CD4-positive, alpha-beta T cell treated with Interleukin-4 for 4 hours (primary cell): ENCODE results near the gene BACH2.

Experiments used
- DNase-seq: peaks from one replicate; pipeline ENCODE4 v3.0.0-alpha.2; 2020

Gene BACH2

DNA sequence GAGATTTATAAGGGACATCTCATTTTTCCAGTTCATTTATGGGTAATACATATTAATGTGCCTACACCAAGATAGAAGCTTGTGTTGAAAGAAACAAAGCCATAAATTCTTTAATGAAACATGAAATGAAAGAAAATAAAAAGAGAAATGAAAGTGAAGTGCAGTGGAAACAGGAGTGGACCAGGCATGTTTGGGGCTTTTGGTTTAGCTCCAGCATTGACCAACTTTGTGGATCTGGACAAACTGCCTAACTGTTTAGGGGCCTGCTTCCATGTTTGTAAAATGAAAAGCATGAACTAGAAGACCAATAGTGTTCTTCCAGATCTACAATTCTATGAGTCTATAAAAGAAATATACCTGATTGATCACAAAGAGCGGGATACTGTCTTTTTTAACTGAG is 277.4 kb downstream of the BACH2 start:
- no peak for DNase-seq

DNA sequence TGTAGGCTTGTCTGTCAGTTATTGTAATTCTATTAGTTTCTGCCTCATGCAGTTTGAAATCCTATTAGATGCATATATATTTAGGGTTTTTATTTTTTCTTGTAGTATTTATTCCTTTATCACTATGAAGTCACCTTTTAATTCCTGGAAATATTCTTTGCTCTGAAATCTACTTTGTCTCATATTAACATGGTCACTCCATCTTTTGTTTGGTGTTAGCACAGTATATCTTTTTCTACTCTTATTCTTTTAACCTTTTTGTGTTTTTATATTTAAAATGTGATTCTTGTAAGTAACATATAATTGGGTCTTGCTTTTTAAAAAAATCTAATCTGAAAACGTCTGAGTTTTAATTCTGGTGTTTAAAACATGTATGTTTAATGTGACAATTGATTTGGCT is 280.8 kb downstream of the BACH2 start:
- DNase-seq, result no peak

DNA sequence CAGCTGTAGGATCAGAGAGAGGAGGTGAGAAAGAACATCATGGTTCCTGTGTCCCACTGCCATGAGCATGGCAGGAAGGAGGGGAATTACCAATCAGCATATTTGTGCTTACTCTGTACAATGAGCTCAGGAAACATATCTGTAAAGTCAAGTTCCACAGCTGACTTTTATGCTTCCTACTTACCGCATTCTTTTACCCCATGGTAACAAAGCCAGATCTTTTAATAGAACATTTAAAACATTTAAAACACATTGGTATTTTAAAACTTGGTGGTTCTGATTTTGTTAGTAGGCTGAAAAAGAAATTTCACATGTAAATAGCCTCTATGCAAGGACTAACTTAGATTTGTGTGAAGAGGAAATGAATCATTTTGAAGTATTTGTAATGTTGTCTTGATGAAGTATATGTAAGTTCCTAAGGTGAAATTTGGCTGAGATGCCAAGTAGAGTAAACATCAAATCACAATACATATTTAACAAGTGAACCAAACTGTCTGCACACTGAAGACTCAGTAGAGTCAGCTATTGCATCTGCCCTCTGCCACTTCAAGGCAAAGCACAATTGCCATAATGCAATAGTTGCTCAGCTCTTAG is 287.6 kb downstream of the BACH2 start:
- DNase-seq, result no peak

DNA sequence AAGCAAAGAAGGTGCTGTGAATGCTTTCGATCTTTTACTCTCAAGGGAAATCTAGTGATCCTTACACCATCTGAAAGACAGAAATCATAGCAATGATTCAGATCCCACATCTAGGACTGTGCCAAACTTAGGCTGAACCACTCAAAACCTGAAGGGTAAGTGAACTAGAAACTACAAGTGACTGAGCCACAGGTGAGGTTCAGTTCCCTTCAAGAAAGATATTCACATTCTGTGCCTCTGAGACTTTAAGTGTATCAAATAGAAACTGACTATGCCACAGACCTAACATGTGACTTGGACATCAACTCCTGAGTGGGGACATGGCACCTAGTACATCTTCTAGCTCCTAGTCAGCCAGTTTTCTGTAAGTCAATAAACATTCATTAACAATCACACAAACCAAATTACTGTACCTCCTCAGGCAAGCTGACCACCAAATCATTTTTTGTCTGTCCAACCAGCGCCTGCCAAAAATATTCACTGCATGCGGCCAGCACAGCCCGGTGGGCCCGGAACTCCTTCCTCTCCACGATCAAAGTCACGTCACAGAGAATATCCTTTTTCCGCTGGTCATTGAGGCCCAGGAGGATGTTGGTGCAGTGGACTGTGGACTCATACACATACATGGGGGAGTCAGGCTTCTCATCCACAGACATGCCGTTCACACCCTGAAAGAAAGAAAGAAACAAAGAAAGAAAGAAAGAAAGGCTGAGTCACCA is 288.3 kb downstream of the BACH2 start:
- DNase-seq, result no peak

DNA sequence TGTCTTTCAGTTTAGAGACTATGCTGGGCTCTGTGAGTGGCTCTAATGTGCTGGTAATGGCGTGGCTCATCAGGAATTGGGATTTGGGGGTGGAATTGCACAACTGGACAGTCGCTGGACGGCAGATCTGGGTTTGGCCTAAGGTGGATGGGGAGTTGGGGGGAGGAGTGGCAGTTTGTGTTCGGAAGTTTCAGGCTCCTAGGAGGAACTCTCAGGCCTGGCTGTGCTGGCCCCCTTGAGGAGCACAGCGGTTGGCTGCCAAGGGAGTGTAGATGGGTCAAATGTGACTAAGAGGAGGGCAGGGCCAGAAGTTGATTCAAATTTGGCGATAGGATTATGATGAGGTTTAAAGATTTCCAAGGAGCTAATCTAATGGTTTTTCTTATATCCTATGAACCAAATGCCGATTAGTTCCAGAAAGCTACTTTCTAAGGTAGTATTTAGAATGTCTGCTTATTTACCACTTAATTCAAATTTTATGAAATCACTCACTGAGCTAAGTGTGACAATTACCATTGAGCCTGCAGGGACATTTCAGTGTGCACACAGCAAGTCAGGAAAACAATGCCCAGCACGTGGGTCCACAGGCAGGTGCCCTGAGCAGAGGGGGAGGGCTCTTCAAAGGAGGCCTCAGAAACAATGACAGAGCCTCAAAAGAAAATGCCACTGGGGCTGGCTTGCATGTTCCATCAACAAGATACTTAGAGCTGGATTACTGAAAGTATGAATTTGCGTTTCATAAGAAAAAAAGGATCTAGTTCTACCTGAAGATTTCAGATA is 291.4 kb downstream of the BACH2 start:
- no peak for DNase-seq

DNA sequence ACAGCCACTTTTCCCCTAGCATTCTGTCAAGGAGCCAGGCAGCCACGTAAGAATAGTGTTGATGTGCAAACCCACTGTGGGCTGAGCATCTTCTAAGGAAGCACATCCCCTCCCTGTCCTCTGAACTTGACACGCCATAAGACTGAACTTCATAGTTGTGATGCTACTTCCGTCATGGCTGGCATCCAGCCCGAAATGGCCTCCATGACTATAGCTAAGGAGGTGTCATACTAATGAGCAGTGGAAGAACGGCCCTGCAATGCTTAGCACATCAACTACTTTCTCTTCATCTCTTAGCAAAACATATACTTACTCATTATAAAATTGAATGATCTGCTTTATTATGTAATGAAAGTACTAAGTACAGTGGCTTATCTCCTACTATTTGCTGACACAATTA is 292.1 kb downstream of the BACH2 start:
- DNase-seq, result no peak

DNA sequence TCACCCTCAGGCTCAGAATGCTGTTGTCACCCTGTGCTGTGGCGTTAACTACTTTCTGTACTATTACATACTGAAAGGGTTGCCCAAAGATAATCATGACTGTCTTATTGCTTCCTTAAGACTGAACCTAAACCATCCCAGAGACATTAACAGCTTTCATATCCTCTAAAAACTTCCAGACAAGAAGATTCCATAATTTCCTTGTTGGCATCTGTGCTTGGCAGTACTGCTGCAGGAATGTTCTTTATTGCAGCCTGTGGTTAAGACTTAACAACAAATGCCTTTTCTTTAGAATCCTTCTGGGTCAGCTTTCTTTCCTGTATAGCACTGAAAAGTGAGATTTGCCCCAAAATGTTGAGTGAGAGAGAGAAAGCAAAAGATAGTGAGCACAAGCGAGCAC is 292.7 kb downstream of the BACH2 start:
- DNase-seq, result no peak

DNA sequence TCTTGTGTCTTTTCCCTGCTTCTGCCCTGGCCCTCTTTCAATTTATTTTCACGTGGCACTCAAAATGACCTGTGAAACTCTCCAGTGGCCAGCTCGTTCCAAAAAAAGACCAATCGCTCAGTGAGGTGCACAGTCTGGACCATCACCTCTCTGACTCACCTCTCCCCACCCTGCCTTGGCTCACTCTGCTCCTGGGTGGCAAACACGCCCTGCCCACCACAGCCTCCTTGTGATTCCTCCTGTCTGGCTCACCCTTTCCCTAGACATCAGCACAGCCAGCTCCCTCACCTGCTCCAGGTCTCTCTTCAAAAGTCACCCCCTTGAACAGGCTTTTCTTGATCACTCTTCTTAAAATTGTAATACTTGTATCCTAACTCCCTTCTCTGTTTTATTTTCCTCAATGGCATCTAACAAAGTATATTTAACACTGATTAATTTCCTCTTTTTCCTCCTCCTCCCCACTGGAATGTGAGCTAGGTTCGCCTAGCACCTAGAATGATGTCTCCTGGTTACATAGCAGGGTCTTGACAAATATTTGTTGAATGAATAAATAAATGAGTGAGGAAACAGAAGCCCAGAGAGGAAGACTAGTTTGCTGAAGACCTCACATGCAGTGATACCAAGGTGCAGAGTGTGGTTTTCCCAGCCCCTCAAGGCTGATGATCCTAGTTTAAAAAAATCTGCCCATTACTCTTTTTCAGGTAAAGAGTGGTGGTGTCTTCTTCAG is 293.4 kb downstream of the BACH2 start:
- DNase-seq, result no peak

DNA sequence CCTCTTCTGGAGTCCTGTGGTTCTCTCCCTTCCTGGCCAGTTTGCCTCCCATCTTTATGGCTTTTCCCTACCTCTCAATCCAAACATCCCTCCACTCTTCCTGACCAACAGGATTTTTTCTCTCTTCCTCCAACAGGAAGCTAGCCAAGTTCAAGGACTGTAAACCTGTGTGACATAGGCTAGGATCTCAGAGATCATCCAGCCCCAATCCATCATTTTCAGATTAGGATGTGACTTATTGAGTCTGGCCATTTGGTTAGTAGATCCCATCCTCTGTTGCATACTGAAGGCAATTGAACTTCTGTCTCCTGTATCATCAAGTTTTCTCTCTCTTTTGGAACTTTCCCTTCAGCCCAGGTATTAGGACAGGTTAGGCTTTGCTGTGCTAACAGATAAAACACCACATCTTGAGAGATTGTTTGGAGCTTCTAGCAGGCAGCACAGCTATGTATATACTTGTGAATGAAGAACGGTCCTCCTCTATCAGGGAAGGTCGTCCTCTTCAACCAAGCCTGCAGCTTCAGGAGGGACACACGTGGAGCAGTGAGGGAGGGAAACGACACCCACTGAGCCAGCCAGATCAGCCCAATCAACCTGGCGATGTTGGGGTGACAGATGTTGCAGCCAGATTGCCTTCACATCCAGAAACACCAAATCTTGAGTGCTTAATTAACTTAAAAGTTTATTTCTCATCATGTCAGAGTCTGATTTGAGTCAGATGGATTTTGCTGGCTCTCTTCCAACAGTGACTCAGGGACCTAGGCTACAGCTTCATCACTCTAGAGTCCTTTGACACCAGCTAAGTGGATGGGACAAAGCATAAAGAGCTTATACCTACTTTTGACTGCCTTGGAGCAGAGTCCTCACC is 295.5 kb downstream of the BACH2 start:
- DNase-seq, result peak; percentile 40

DNA sequence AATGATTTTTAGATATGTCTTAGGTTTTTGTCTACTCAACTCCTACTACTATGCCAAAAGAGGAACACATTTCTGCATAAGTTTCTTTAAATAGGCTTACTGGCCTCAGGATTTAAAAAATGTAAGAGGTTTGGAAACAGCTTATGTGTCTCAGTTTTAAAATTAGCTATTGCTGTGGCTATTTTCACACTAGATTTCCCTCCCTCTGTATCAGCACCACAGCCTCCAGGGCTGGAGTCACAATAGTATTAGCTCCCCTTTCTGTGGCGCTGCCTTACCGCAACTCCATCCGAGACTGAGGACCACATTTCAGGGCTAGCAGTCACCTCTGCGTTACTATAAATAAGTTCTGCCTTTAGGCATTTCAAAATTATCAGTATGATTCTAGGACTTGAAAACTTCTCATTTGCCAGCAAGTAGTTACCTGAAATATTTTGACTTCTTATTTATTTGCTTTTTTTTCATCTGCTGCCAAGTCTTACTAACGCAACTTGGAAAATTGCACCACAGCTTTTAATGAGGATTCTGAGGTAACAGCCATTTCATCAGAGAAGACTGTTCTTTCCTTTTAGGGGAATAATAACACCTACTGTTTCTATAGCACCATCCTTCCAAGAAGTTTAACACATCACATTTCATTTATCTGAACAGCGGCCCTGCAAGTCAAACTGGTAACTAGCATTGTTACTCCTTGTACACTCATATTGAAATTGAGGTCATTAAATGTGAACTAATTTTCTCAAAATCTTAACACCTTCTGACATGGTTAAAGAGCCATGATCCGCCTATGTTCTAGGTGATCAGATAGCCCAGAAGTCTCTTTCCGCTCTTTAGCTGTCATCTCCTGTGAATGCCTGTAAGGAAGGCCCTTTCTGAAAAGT is 296.5 kb downstream of the BACH2 start:
- no peak for DNase-seq

DNA sequence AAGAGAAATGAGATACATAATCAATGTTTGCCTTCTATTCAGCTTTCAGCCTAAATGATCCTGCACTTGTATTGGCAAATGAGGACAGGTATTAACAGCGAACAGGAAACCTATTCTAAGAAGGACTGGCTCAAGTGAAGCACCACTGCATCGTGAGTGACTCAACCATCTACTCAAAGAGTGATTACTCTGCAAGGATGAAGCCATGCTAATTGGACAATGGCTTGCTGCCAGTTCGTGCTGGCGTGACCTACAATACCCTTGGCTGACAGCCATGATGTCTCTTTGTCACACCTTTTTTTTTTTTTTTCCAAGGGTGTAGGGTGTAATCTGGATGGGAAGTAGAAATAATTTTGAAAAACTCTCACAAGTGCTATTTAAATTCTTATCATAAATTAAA is 297.5 kb downstream of the BACH2 start:
- peak; percentile 32 for DNase-seq

DNA sequence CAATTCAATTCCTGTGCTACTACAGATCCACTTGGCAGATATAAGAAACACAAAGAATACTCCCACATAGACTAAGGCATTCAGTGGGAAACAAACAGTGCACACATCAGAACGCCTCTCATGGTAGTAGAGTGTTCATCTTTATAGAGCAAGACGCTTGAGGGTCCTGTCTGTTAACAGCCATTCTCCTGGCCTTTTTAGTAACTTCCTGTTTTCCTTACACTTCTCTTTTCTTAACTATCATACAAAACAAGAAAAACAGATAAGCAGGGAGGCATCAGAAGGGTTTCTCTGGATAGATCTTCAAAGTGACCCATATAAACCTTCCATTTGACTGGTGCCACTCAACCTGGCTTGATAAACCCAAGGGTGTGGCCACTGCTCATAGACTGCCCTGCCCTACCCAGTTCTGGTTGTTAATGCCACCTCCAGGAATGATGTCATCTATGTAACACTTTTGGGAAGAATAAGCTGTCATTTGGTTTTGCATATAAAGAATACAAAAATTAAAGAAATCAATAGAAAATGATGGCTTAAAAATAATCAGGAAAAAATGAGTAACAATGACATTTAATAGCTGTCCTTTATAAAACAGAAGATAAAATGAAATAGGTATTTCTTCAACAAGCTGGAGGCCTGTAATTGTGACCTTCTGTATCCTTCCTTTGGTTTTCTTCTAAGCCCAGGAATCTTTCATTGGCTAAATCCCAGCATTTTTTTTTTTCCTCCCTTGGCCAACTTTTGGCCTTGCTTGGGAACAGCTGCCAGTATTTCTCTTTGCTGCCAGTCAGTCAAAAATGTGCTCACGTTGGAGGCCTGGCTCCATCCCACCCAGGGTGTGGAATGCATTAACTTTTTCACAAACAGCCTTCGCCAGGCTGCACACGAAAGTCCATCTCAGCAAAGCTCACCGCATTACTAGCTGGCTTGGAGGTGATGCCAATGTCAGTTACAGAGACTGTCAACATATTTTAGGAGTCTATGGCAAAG is 298.9 kb downstream of the BACH2 start:
- DNase-seq, result no peak

DNA sequence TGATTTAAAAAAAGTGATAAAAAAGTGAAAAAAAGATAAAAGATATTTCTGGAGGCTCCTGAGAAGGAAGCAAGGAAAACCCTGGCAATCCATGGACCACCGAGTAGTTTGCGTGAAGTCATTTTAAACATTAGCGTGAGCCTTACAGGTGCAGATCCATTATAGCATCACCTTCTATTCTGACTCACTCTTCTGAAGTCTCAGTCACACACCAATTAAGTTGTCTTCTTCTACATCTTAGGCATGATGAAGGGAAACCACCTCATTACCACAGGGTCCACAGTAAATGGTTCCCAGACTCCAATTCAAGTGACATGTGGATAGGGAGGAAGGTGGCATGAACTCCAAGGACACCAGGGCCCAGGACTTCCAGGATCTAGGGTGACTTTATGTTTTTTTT is 303.2 kb downstream of the BACH2 start:
- DNase-seq, result no peak

DNA sequence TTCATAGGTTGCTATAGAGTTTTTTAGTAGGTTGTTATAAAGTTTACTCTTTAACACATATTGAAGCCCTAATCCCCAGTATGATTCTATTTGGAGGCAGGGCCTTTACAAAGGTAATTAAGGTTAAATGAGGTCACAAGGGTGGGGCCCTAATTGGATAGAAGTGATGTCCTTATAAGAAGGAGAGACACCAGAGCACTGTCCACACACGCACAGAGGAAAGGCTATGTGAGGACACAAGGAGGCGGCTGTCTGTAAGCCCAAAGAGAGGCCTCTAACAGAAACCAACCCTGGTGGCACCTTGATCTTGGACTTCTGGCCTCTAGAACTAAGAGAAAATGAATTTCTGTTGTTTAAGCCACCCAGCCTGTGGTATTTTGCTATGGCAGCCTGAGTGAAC is 303.8 kb downstream of the BACH2 start:
- no peak for DNase-seq

DNA sequence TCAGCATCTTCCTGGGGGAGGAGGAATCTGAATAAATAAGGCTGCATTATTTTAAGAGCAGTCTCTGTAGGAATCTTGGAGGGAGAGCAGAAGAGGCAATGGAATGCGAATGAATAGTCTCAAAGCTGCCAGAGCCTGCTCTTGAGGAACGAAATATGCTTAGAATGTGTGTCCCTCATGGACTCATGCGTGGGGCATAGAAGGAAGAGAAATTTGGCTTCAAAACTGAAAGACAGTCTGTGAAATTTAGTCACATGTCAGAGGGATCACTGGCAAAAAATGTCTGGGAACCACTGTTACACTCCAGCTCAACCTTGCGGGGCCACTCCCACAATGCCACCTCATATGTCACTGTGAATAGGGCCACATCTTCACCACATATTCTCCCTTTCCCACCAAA is 306.9 kb downstream of the BACH2 start:
- no peak for DNase-seq

DNA sequence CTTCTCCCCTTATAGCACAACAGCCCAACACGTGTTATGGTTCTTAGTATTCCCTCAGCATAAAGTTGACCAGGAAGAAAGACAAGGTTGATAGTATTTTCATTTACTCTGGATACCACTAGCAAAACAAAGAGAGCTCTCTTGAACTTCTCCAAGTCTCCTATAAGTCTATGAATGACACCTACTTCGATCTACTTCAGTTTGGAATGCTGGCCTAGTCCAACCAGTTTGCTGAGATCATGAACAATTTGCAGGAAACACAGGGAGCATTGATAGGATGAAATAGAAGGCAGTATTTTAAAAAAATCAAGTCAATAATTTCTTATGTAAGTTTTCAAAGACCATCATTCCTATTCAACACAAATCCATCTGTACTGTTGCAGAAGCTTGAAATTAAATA is 308.8 kb downstream of the BACH2 start:
- no peak for DNase-seq

DNA sequence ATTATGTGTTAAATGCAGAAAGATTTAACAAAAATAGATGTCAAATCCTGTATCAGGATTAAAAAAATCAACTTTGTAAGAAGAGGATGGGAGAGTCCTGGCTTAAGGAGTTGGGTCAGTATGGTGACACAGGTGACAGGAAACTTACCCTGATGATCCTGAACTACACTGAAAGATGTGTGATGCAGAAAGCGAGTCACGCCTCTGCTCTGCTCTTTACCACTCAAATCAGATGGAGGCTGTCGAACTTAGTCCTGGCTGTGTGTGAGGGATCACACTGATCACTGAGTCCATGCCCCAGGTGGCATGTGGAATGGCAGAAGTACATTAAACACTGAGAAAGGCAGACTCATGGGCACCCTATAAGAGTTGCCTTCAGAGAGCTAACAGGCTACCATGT is 309.5 kb downstream of the BACH2 start:
- DNase-seq, result no peak

DNA sequence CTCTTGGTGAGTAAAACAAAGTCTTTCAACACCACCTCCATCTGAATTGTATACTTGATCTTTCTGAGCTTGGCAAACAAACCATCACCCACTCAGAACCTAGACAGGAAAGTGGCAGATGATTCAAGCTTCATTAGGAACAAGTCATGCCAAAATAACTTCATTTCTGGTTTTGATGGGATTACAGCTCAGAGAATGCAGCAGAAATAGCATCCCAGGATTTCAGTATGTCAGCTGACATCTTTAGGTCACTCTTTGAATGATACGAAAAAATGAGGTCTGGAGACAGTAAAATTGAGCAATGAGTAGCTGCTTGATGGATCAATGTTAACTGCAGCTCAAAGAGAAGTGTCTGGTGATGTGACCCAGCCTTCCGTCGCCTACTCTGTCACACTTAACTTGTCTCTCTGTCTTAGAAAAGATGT is 310.0 kb downstream of the BACH2 start:
- no peak for DNase-seq

DNA sequence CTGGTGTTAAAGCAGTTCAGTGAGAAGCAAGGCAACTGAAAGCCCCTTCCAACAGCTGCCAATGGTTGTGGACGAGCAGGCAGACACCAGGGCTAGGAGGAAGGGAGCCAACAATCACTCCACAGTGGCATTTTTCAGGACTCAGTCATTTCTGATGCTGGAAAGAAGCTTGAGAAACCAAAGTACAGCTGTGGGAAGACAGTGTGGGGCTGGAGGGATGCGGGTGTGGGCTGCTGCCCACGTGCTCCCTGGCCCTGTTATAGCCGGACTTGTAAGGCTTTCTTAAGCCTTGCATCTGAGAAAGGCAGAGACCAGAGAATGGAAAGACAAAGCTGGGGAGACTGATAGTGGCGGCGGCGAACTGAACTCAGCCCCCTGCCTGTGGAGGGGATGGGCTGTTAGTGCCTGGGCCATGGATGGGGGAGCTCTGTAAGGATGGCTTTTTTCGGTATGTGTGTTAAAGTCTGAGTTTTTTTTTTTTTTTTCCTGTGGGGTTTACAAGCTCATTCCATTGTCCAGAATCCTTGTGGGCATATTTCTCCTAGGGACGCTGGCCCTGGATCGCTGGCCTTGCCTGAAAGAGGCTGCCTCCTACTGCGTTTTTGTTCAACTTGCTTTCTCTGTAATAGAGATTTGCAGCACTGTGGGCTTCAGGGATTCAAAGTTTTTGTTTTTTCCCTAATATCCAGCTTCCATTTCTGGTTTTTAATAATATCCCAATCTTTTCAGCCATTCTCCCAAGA is 310.7 kb downstream of the BACH2 start:
- DNase-seq, result no peak
